Globus pallidus (tissue), 1 donor: ENCODE results near the gene CXCL12.

Experiments
- DNase-seq: peaks from one replicate; pipeline ENCODE4 v3.0.0-alpha.2; 2015; ENCODE audit warnings: low spot score

CXCL12 gene

DNA sequence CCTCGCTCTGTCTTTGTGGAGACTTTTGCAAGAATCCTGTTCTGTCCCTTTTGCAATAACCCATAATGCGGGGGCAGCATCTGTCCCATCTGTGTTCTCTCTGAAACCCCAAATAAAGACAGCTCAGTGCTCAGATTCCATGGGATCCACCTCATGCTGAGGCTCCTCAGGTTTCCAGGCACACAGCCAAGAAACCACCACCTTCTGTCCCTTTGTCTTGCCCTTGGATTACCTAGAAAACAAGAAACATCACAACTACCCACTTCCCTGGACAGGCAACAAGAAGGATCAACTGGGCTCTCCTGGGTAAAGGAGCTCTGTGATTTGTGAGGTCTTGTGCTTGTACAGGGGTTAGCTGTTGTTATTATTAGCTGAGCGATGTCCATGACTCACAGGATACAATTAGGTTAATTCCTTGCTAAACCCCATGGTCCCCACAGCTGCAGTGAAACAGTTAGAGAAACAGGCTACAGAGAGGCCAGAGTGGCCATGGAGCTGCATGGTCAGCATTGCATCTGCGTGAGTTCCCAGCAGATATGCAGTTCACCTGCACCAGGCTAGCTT is 50.2 kb downstream of the CXCL12 start:
- no peak for DNase-seq

DNA sequence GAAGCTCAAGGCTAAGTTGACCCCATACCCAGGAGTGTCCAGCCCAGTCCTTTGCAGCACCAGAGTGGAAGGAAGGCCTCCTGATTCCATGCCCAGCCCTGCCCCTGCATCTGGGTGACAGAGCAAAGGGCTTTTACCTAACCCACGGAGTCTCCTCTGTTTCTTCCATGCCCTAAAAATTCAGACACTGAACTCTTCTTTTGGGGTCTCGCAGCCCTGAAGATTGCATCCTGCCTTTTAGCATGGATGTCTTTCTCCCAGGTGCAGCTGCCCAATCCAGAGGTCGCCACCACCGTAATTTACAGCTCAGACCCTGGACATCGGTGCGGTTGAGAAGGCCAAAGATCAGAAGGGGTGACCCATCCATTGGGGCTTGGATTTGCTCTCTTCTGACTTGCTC is 50.8 kb downstream of the CXCL12 start:
- no peak for DNase-seq

DNA sequence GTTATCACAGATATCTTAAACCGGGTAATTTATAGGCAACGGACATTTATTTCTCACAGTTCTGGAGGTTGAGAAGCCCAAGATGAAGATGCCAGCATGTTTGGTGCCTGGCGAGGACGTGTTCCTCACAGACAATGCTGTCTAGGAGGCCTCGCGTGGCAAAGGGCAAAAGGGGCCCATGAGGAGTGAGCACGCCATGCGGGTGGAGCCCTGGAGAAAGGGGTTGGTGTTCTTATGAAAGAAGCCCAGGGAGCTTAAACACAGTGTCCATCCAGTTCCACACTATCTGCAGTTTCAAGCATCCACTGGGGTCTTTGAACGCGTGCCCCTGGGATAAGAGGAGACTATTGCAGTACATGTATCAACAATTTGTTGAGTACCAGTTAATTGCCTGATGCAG is 51.4 kb downstream of the CXCL12 start:
- DNase-seq, result no peak

DNA sequence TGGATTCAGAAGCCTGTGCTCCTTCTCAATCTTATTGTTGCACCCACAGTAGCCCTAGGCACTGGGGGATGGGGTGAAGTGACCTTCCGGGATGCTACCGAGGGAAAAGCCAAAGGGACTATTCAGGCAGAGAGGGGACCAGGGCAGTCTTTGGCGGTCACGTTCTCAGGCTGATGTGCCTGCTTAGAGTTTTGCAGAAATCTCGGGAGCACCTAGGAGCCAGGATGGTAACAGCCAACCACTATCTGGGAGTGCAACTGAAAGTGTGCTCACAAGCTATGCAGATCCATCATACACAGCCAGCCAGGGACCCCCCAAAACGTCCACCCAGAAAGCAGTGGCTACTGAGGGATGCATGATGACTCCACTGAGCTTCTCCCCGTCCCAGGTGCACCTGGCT is 52.4 kb downstream of the CXCL12 start:
- no peak for DNase-seq

DNA sequence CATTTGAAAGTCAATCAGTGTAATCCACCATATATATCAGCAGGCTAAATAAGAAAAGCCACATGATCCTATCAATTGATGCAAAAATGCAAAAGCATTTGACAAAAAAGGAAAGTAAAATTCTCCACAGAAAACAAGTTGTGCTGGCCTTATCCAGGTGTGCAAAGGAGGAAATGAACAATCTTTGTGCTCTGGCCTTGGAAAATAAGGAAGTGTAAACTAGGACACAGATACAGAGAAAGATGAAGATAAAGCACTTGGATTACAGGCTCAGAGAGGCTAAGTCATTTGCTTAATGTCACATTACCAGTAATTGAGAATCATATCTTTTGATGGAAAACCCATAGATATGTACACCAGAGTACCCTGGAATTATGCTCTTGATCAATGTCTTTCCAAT is 54.5 kb downstream of the CXCL12 start:
- no peak for DNase-seq

DNA sequence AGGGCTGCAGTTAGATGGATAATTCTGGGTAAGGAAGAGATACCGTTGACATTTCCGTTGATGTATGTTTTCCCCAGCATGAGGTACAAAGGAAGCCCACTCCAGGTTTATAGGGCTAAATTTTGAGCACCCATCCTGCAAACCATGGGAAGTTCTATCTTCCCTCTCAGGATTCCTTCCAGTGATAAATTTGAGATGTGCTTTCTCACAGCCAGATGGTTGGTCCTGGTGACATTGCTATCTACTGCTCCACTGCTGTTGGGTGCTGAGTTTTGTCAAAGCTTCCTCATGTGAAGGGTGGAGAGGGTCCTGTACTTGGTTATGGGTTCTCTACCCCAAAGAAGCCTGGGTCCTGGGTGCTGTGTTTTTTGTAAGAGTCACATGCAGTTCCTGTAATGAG is 57.4 kb downstream of the CXCL12 start:
- DNase-seq, result no peak
